Fibroblast of skin of left quadriceps (primary cell): ENCODE measurements around the gene BACH2.
A peak's percentile ranks its signal among the peaks of the same experiment; 100 is the strongest.
"Not testable (repeated sequence)": the region's sequence is repeated elsewhere in the genome, so short reads cannot be mapped to it uniquely, and the experiment has no call there.

Experiments used
- DNase-seq, 2 experiments: peaks; one replicate each; pipeline ENCODE4 v3.0.0-alpha.2; 2013; ENCODE audit warnings: low read depth in 2 of 2

The BACH2 gene

GRCh38 chr6:90032489-90033212, 264.0 kb downstream of the BACH2 start:
- DNase-seq: not testable (repeated sequence)

- DNase-seq: no peak
Measured at GRCh38 chr6:90028995-90029635, 267.5 kb downstream of the BACH2 start.

- no peak for DNase-seq
Measured at GRCh38 chr6:90028066-90028778, 268.4 kb downstream of the BACH2 start.

- DNase-seq: no peak
Measured at GRCh38 chr6:90026216-90026615, 270.4 kb downstream of the BACH2 start.

- peak; percentile 93 for DNase-seq
Measured at GRCh38 chr6:90025523-90026061, 271.1 kb downstream of the BACH2 start.

GRCh38 chr6:90024633-90025032, 272.0 kb downstream of the BACH2 start:
- DNase-seq: no peak

- no peak for DNase-seq
Measured at GRCh38 chr6:90021711-90022110, 274.9 kb downstream of the BACH2 start.

GRCh38 chr6:90020746-90021145, 275.9 kb downstream of the BACH2 start:
- no peak for DNase-seq

GRCh38 chr6:90019216-90019615, 277.4 kb downstream of the BACH2 start:
- no peak for DNase-seq

GRCh38 chr6:90015883-90016282, 280.8 kb downstream of the BACH2 start:
- no peak for DNase-seq

GRCh38 chr6:90008908-90009501, 287.6 kb downstream of the BACH2 start:
- DNase-seq: peak in 1 of 2 experiments; percentile 33

- DNase-seq: no peak
Measured at GRCh38 chr6:90008189-90008907, 288.3 kb downstream of the BACH2 start.

- no peak for DNase-seq
Measured at GRCh38 chr6:90005048-90005827, 291.4 kb downstream of the BACH2 start.

GRCh38 chr6:90004511-90004910, 292.1 kb downstream of the BACH2 start:
- no peak for DNase-seq

GRCh38 chr6:90003941-90004340, 292.7 kb downstream of the BACH2 start:
- DNase-seq: peak in 1 of 2 experiments; percentile 27

GRCh38 chr6:90003069-90003795, 293.4 kb downstream of the BACH2 start:
- no peak for DNase-seq

GRCh38 chr6:90000864-90001731, 295.5 kb downstream of the BACH2 start:
- DNase-seq: peak in 1 of 2 experiments; percentile 27

- no peak for DNase-seq
Measured at GRCh38 chr6:89999945-90000825, 296.5 kb downstream of the BACH2 start.
